Measurements from ENCODE around the gene SPCS2.

DNA sequence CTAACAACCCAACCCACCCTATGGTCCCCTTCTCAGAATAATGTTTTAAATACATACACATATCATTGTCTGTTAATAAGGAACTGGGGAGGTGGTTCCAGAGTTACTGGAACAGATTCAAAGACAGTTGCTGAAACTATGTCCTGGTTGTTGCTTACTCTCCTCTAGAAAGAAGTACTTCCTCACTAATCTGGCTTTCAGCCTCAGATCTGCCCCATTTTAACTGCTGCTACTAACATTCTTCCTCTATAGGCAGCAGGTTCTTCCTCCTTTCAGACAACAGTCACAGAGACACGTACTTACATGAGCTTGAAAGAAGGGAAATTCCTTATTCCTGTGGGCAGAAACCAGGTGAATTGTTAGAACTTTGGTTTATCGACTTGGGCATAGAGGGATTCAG lies 31.6 kb downstream of the SPCS2 start:
- no peak for TF ChIP-seq POLR2AphosphoS5 (IDR thresholded peaks at IDR 0.05)
- TF ChIP-seq, protein P1, sequence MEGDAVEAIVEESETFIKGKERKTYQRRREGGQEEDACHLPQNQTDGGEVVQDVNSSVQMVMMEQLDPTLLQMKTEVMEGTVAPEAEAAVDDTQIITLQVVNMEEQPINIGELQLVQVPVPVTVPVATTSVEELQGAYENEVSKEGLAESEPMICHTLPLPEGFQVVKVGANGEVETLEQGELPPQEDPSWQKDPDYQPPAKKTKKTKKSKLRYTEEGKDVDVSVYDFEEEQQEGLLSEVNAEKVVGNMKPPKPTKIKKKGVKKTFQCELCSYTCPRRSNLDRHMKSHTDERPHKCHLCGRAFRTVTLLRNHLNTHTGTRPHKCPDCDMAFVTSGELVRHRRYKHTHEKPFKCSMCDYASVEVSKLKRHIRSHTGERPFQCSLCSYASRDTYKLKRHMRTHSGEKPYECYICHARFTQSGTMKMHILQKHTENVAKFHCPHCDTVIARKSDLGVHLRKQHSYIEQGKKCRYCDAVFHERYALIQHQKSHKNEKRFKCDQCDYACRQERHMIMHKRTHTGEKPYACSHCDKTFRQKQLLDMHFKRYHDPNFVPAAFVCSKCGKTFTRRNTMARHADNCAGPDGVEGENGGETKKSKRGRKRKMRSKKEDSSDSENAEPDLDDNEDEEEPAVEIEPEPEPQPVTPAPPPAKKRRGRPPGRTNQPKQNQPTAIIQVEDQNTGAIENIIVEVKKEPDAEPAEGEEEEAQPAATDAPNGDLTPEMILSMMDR (IDR thresholded peaks at IDR 0.05 in 8 of 11, conservative IDR thresholded peaks at IDR 0.05 in 3 of 11) = no peak
